IMR-90 (cell line): ENCODE measurements around the gene CCDC144A. TPM values are rescaled to one million over a fixed set of nuclear protein-coding genes. Genes with fewer than 3 reads are reported as not detected.

Experiments
- ATAC-seq: fragments of 200-7000 bp; cut with Tn5 transposase; 2 replicates; pipeline ENCODE4 v1.9.1; 2020; ENCODE audit warnings: low read depth, mild to moderate bottlenecking, moderate library complexity
- BruUV-seq: library from RNA; stranded (reverse); fragments of 400-500 nt; replicated peaks from 2 replicates; lab custom pipeline; 2021; lab: Mats Ljungman, UMichigan
- CTCF ChIA-PET: fragments of 300-600 bp; formaldehyde crosslinking; extraction: SDS; loops from one replicate; lab custom pipeline; 2021; ENCODE audit warnings: antibody characterized with exemption; lab: Yijun Ruan, JAX
- POLR2A ChIA-PET: fragments of 300-600 bp; sonication (Branson Sonifier 250); formaldehyde crosslinking; loops from one replicate; lab custom pipeline; 2022; ENCODE audit warnings: antibody characterized with exemption; ENCODE audit not compliant: unreplicated experiment; lab: Charles Lee
- DNase-seq: peaks from one replicate; pipeline ENCODE4 v3.0.0; 2013
- H2AFZ ChIP-seq: replicated peaks from 2 replicates; pipeline ENCODE3; 2013; ENCODE audit warnings: low read length, mild to moderate bottlenecking; ENCODE audit not compliant: poor library complexity
- H2AK5ac ChIP-seq: 2 replicates; pipeline ENCODE4 v1.6.1; 2013; ENCODE audit warnings: low read depth, low read length, inconsistent platforms
- H2AK9ac ChIP-seq: replicated peaks from 2 replicates; pipeline ENCODE3; 2013; ENCODE audit warnings: mild to moderate bottlenecking, low read depth, low read length, moderate library complexity; ENCODE audit not compliant: poor library complexity
- H2BK120ac ChIP-seq: 2 replicates; pipeline ENCODE4 v1.6.1; 2013; ENCODE audit warnings: low read depth, low read length, inconsistent platforms
- H2BK15ac ChIP-seq: 3 replicates; pipeline ENCODE4 v1.6.1; 2013; ENCODE audit warnings: low read depth, low read length, inconsistent platforms
- H2BK20ac ChIP-seq: 2 replicates; pipeline ENCODE4 v1.6.1; 2013; ENCODE audit warnings: low read depth, mild to moderate bottlenecking, inconsistent platforms, low read length, moderate library complexity
- H2BK5ac ChIP-seq: 2 replicates; pipeline ENCODE4 v1.6.1; 2013; ENCODE audit warnings: mild to moderate bottlenecking, low read depth, low read length, inconsistent platforms; ENCODE audit not compliant: poor library complexity, severe bottlenecking
- H3K14ac ChIP-seq: replicated peaks from 2 replicates; pipeline ENCODE4 v1.6.1; 2013; ENCODE audit warnings: low read depth, low read length, inconsistent platforms
- H3K18ac ChIP-seq: 2 replicates; pipeline ENCODE4 v1.6.1; 2013; ENCODE audit warnings: low read depth, low read length, control low read depth
- H3K23ac ChIP-seq: 2 replicates; pipeline ENCODE4 v1.6.1; 2013; ENCODE audit warnings: low read depth, low read length, inconsistent platforms
- H3K27ac ChIP-seq: 2 replicates; pipeline ENCODE4 v1.5.1; 2013; ENCODE audit warnings: mild to moderate bottlenecking, control low read depth, low read length; ENCODE audit not compliant: insufficient read depth
- H3K27me3 ChIP-seq: 2 replicates; pipeline ENCODE4 v1.6.1; 2013; ENCODE audit warnings: low read length; ENCODE audit not compliant: control insufficient read depth, insufficient read depth
- H3K36me3 ChIP-seq: 2 replicates; pipeline ENCODE4 v1.6.1; 2013; ENCODE audit warnings: low read length, mixed read lengths; ENCODE audit not compliant: control insufficient read depth, insufficient read depth
- H3K4ac ChIP-seq: 2 replicates; pipeline ENCODE4 v1.6.1; 2013; ENCODE audit warnings: low read depth, low read length, inconsistent platforms
- H3K4me1 ChIP-seq: 2 replicates; pipeline ENCODE4 v1.6.1; 2013; ENCODE audit warnings: low read length, mixed read lengths; ENCODE audit not compliant: control insufficient read depth, insufficient read depth
- H3K4me2 ChIP-seq: 2 replicates; pipeline ENCODE4 v1.6.1; 2013; ENCODE audit warnings: low read depth, mild to moderate bottlenecking, control low read depth, low read length, moderate library complexity
- H3K4me3 ChIP-seq: 2 replicates; pipeline ENCODE4 v1.5.1; 2013; ENCODE audit warnings: low read depth, mild to moderate bottlenecking, control low read depth, low read length, moderate library complexity; ENCODE audit not compliant: insufficient read depth
- H3K56ac ChIP-seq: 2 replicates; pipeline ENCODE4 v1.6.1; 2013; ENCODE audit warnings: low read length, inconsistent platforms; ENCODE audit not compliant: insufficient read depth; ENCODE audit errors: extremely low read depth
- H3K79me1 ChIP-seq, 2 experiments: 2 replicates each; pipeline ENCODE4 v1.6.1; 2013; ENCODE audit warnings: low read length in 2 of 2, inconsistent platforms in 1 of 2, low read depth in 1 of 2
- H3K9ac ChIP-seq: 2 replicates; pipeline ENCODE4 v1.6.1; 2013; ENCODE audit warnings: low read depth, low read length, control low read depth
- H3K9me1 ChIP-seq: 2 replicates; pipeline ENCODE4 v1.6.1; 2013; ENCODE audit warnings: low read length, inconsistent platforms; ENCODE audit not compliant: insufficient read depth
- H3K9me3 ChIP-seq: 2 replicates; pipeline ENCODE4 v1.6.1; 2013; ENCODE audit warnings: low read length; ENCODE audit not compliant: control insufficient read depth, insufficient read depth
- H4K20me1 ChIP-seq: 2 replicates; pipeline ENCODE4 v1.6.1; 2013; ENCODE audit warnings: low read length, inconsistent platforms; ENCODE audit not compliant: insufficient read depth
- H4K5ac ChIP-seq: 2 replicates; pipeline ENCODE4 v1.6.1; 2013; ENCODE audit warnings: mild to moderate bottlenecking, low read depth, low read length, control low read depth
- H4K8ac ChIP-seq, 2 experiments: 2 replicates each; pipeline ENCODE4 v1.6.1; 2013; ENCODE audit warnings: low read depth in 2 of 2, low read length in 2 of 2, control low read depth in 1 of 2, inconsistent platforms in 1 of 2
- H4K91ac ChIP-seq: 2 replicates; pipeline ENCODE4 v1.6.1; 2013; ENCODE audit warnings: low read depth, low read length, inconsistent platforms; ENCODE audit not compliant: insufficient read depth
- BHLHE40 ChIP-seq: fragments of 150-350 bp; IDR thresholded peaks from 2 replicates; pipeline ENCODE4 v1.6.1; 2016; ENCODE audit warnings: mild to moderate bottlenecking, low read depth, low read length
- CEBPB ChIP-seq: IDR thresholded peaks from 2 replicates; pipeline ENCODE4 v1.6.1; 2012; ENCODE audit warnings: low read depth, low read length, improper control_type of control experiment
- CHD1 ChIP-seq: IDR thresholded peaks from 2 replicates; pipeline ENCODE4 v1.6.1; 2012; ENCODE audit warnings: low read depth, low read length, improper control_type of control experiment
- CTCF ChIP-seq: conservative IDR thresholded peaks from 2 replicates; pipeline ENCODE4 v1.5.1; 2012; ENCODE audit warnings: mild to moderate bottlenecking, low read depth, low read length, improper control_type of control experiment
- ELK1 ChIP-seq: fragments of 150-350 bp; IDR thresholded peaks from 2 replicates; pipeline ENCODE4 v1.6.1; 2016; ENCODE audit warnings: low read depth, mild to moderate bottlenecking, low read length, moderate library complexity, borderline replicate concordance
- FOS ChIP-seq: fragments of 150-350 bp; IDR thresholded peaks from 2 replicates; pipeline ENCODE4 v1.6.1; 2016; ENCODE audit warnings: low read depth, low read length
- MAFK ChIP-seq: IDR thresholded peaks from 2 replicates; pipeline ENCODE4 v1.6.1; 2012; ENCODE audit warnings: low read depth, low read length, improper control_type of control experiment
- MAZ ChIP-seq: IDR thresholded peaks from 2 replicates; pipeline ENCODE4 v1.6.1; 2012; ENCODE audit warnings: low read depth, mild to moderate bottlenecking, low read length, improper control_type of control experiment, moderate library complexity, borderline replicate concordance
- MXI1 ChIP-seq: IDR thresholded peaks from 2 replicates; pipeline ENCODE4 v1.6.1; 2012; ENCODE audit warnings: low read depth, mild to moderate bottlenecking, low read length, moderate library complexity, borderline replicate concordance
- NFE2L2 ChIP-seq: fragments of 150-350 bp; IDR thresholded peaks from 2 replicates; pipeline ENCODE4 v1.6.1; 2016; ENCODE audit warnings: low read depth, mild to moderate bottlenecking, low read length
- POLR2A ChIP-seq: IDR thresholded peaks from 2 replicates; pipeline ENCODE4 v1.6.1; 2012; ENCODE audit warnings: mild to moderate bottlenecking, low read depth, low read length
- RAD21 ChIP-seq: IDR thresholded peaks from 2 replicates; pipeline ENCODE4 v1.6.1; 2012; ENCODE audit warnings: low read length, improper control_type of control experiment
- RCOR1 ChIP-seq: IDR thresholded peaks from 2 replicates; pipeline ENCODE4 v1.6.1; 2012; ENCODE audit warnings: mild to moderate bottlenecking, low read length, improper control_type of control experiment; ENCODE audit not compliant: insufficient replicate concordance
- RFX5 ChIP-seq: IDR thresholded peaks from 2 replicates; pipeline ENCODE4 v1.8.0; 2012; ENCODE audit warnings: low read depth, mild to moderate bottlenecking, low read length, moderate library complexity
- USF2 ChIP-seq: fragments of 150-350 bp; IDR thresholded peaks from 2 replicates; pipeline ENCODE4 v1.6.1; 2017; ENCODE audit warnings: mild to moderate bottlenecking, antibody characterized with exemption, low read length, low read depth
- WGBS, 2 experiments: methylation state at CpG; one replicate each; pipeline versions ENCODE4 v1.1.5 to v1.1.7; 2013; ENCODE audit warnings: missing lambda C conversion rate in 2 of 2; ENCODE audit not compliant: insufficient read length in 1 of 2; ENCODE audit errors: extremely low coverage in 2 of 2; 5-methylcytosine and 5-hydroxymethylcytosine counted together
- dilution Hi-C: fragments of 300-500 bp; cut with HindIII; formaldehyde crosslinking; loops from one replicate; pipeline ENCODE4 v1.14.3; 2018; ENCODE audit warnings: low sequenced_read_pairs; ENCODE audit not compliant: unreplicated experiment
- in situ Hi-C: fragments of 300-500 bp; cut with MboI; formaldehyde crosslinking; loops from 3 replicates; pipeline ENCODE4 v1.14.3; 2019; ENCODE audit warnings: low sequenced_read_pairs, inconsistent platforms, mixed read lengths
- intact Hi-C: fragments of 100-400 bp; cut with micrococcal nuclease; formaldehyde crosslinking; loops from 2 replicates; pipeline ENCODE4 v1.10.0; 2022
- polyA plus RNA-seq, 3 experiments: library from polyadenylated mRNA; depleted of rRNA; stranded (reverse); fragments of >200 nt; gene quantifications; 2 replicates each; pipeline ENCODE4 v1.2.3, GENCODE V29; 2012; ENCODE audit warnings: low replicate concordance in 1 of 3
- total RNA-seq: library from RNA; depleted of rRNA; stranded (reverse); fragments of >200 nt; gene quantifications from 2 replicates; pipeline ENCODE4 v1.2.3, GENCODE V29; 2012

Gene CCDC144A
- total and polyA plus RNA-seq, 2 of the 4 experiments (the other 2 are of a cell fraction): 0.51 to 1.4 TPM

GRCh38 chr17:16820979-16821543 is 131.0 kb downstream of the CCDC144A start:
- POLR2A ChIA-PET: no interaction called here
- in situ Hi-C loops: no loop called here

More at GRCh38 chr17:16820979-16821543, 131.0 kb downstream of the CCDC144A start:
- peaks cover 7% of the 10 kb centered on the region for H3K27me3 ChIP-seq
- no peaks in the 10 kb centered on the region for H4K20me1 ChIP-seq
- ATAC-seq: no peak
- H3K36me3 ChIP-seq: no peaks in the 10 kb centered on the region
- H3K56ac ChIP-seq: no peak overlapping the region
- intact Hi-C loops (no loop called here), dilution Hi-C loops (no loop called here)
- no peaks in the 10 kb centered on the region for H3K9me1 ChIP-seq
- DNase-seq: no peak
- 80% methylated on average over 1 of the region's 7 CpGs; no CpG with 5 or more reads in 1 of the 2 experiments for WGBS, 2 experiments
- H3K14ac ChIP-seq: no peak overlapping the region
- H2AK9ac ChIP-seq: no peak overlapping the region
- H2AK5ac ChIP-seq: no peak overlapping the region
- H3K27ac ChIP-seq: no peak overlapping the region
- no peak overlapping the region for H2BK15ac ChIP-seq
- no peak overlapping the region for H2AFZ ChIP-seq
- no peak overlapping the region for H3K4me3 ChIP-seq
- no peaks in the 10 kb centered on the region for H3K4me1 ChIP-seq
- no peak overlapping the region for H4K5ac ChIP-seq
- no peaks in the 10 kb centered on the region for H3K79me1 ChIP-seq
- no peak overlapping the region for H3K4ac ChIP-seq
- no peaks in the 10 kb centered on the region for H3K9me3 ChIP-seq
- H2BK5ac ChIP-seq: no peak overlapping the region
- no peak overlapping the region for H2BK20ac ChIP-seq
- no TSS peak for BruUV-seq
- TF ChIP-seq NFE2L2 (no peak), FOS (no peak), MXI1 (no peak), MAFK (no peak), RCOR1 (no peak), POLR2A (no peak), CHD1 (no peak), RAD21 (no peak), CTCF (no peak), RFX5 (no peak), CEBPB (no peak), MAZ (no peak), BHLHE40 (no peak), USF2 (no peak), ELK1 (no peak)
- no peak overlapping the region for H4K8ac ChIP-seq
- CTCF ChIA-PET: no interaction called here
- H3K18ac ChIP-seq: no peak overlapping the region
- no peak overlapping the region for H2BK120ac ChIP-seq
- H3K9ac ChIP-seq: no peak overlapping the region
- no peak overlapping the region for H3K4me2 ChIP-seq
- H4K91ac ChIP-seq: no peak overlapping the region
- no peak overlapping the region for H3K23ac ChIP-seq
